A549 (cell line): ENCODE results near the gene CAPSL. TPM values are rescaled to one million over a fixed set of nuclear protein-coding genes. Genes with fewer than 3 reads are reported as not detected.
"Not testable (repeated sequence)": the region's sequence is repeated elsewhere in the genome, so short reads cannot be mapped to it uniquely, and the experiment has no call there.

Experiments
- ATAC-seq, 2 experiments: fragments of 200-7000 bp in 1 of 2; fragments of >200 bp in 1 of 2; cut with Nextera tagmentation in 1 of 2; cut with Tn5 transposase in 1 of 2; 3 replicates each; pipeline versions ENCODE4 v1.8.0 to v1.9.1; 2018 to 2020; ENCODE audit warnings: mild to moderate bottlenecking in 1 of 2, moderate library complexity in 1 of 2
- CTCF ChIA-PET: fragments of 300-600 bp; sonication (Branson Sonifier 250); formaldehyde crosslinking; extraction: SDS; loops from one replicate; lab custom pipeline; 2021; ENCODE audit warnings: antibody characterized with exemption, inconsistent platforms; lab: Yijun Ruan, JAX
- POLR2A ChIA-PET: fragments of 350-600 bp; formaldehyde crosslinking; extraction: SDS; loops from one replicate; lab custom pipeline; 2021; ENCODE audit warnings: antibody characterized with exemption, inconsistent platforms; lab: Yijun Ruan, JAX
- DNase-seq, 2 experiments: peaks; one replicate each; pipeline versions ENCODE4 v3.0.0 to v3.0.0-alpha.2; 2011 to 2016; ENCODE audit warnings: low read depth in 1 of 2, low spot score in 1 of 2
- FAIRE-seq: peaks from 2 replicates; lab custom pipeline; 2011; peaks lifted over from hg19 to GRCh38; lab: Jason Lieb, UNC
- H3K27ac ChIP-seq, 2 experiments: fragments of >200 bp; sonication (Bioruptor Twin); formaldehyde crosslinking; 3 replicates each; pipeline ENCODE4 v1.5.1; 2016 to 2017
- H3K4me1 ChIP-seq: fragments of >200 bp; sonication (Bioruptor Twin); formaldehyde crosslinking; 3 replicates; pipeline ENCODE4 v1.6.1; 2016
- H3K4me2 ChIP-seq: fragments of >200 bp; sonication (Bioruptor Twin); formaldehyde crosslinking; 3 replicates; pipeline ENCODE4 v1.6.1; 2016
- H3K4me3 ChIP-seq: fragments of >200 bp; sonication (Bioruptor Twin); formaldehyde crosslinking; 3 replicates; pipeline ENCODE4 v1.5.1; 2016
- H3K9me3 ChIP-seq: fragments of >200 bp; sonication (Bioruptor Twin); formaldehyde crosslinking; 3 replicates; pipeline ENCODE4 v1.6.1; 2016
- BHLHE40 ChIP-seq: IDR thresholded peaks from 2 replicates; pipeline ENCODE4 v1.6.1; 2012; ENCODE audit warnings: low read depth, low read length, inconsistent platforms
- CBX8 ChIP-seq: fragments of 200-600 bp; sonication (generic); IDR thresholded peaks from 2 replicates; pipeline ENCODE4 v1.6.1; 2016
- CHD4 ChIP-seq: fragments of 200-600 bp; sonication (generic); IDR thresholded peaks from 2 replicates; pipeline ENCODE4 v1.6.1; 2016; ENCODE audit warnings: antibody characterized with exemption, mild to moderate bottlenecking, borderline replicate concordance
- EHF ChIP-seq: fragments of 250-450 bp; sonication (Bioruptor Pico); IDR thresholded peaks from 2 replicates; pipeline ENCODE4 v1.5.0; 2020; ENCODE audit warnings: mild to moderate bottlenecking
- EHMT2 ChIP-seq: fragments of 200-600 bp; sonication (generic); IDR thresholded peaks from 2 replicates; pipeline ENCODE4 v1.6.1; 2016; ENCODE audit warnings: antibody characterized with exemption, low read depth, mild to moderate bottlenecking, moderate library complexity
- FOSB ChIP-seq: fragments of 250-450 bp; sonication (Bioruptor Pico); IDR thresholded peaks from 2 replicates; pipeline ENCODE4 v1.5.0; 2020; ENCODE audit warnings: mild to moderate bottlenecking, moderate library complexity
- HDAC2 ChIP-seq: fragments of 200-600 bp; sonication (generic); IDR thresholded peaks from 2 replicates; pipeline ENCODE4 v1.6.1; 2016
- HOXA7 ChIP-seq: fragments of 250-450 bp; sonication (Bioruptor Pico); IDR thresholded peaks from 2 replicates; pipeline ENCODE4 v1.5.0; 2020; ENCODE audit warnings: mild to moderate bottlenecking, moderate library complexity
- NPAS2 ChIP-seq: fragments of 250-450 bp; sonication (Bioruptor Pico); IDR thresholded peaks from 2 replicates; pipeline ENCODE4 v1.8.0; 2022; ENCODE audit warnings: mild to moderate bottlenecking, moderate library complexity, borderline replicate concordance
- POLR2A ChIP-seq: IDR thresholded peaks from 2 replicates; pipeline ENCODE4 v1.6.1; 2012; ENCODE audit warnings: mild to moderate bottlenecking, low read length
- POLR2AphosphoS2 ChIP-seq: conservative IDR thresholded peaks from 2 replicates; pipeline ENCODE4 v1.6.1; 2012; ENCODE audit warnings: low read length, improper control_type of control experiment, inconsistent platforms
- RFX5 ChIP-seq: fragments of 450-650 bp; IDR thresholded peaks from 2 replicates; pipeline ENCODE4 v1.7.1; 2014; ENCODE audit warnings: antibody characterized with exemption, mild to moderate bottlenecking, moderate library complexity
- RNF2 ChIP-seq: fragments of 200-600 bp; sonication (generic); IDR thresholded peaks from 2 replicates; pipeline ENCODE4 v1.6.1; 2016; ENCODE audit warnings: low read depth, mild to moderate bottlenecking, antibody characterized with exemption, moderate library complexity, borderline replicate concordance
- TP53 ChIP-seq: fragments of 250-450 bp; sonication (Bioruptor Pico); IDR thresholded peaks from 2 replicates; pipeline ENCODE4 v1.5.0; 2021; ENCODE audit warnings: mild to moderate bottlenecking, moderate library complexity
- ZFP36 ChIP-seq: fragments of 450-650 bp; IDR thresholded peaks from 2 replicates; pipeline ENCODE4 v1.6.1; 2014; ENCODE audit warnings: borderline replicate concordance; ENCODE audit not compliant: partially characterized antibody
- WGBS: methylation state at CpG from one replicate; pipeline ENCODE4 v1.1.6; 2017; ENCODE audit errors: missing lambda C conversion rate; 5-methylcytosine and 5-hydroxymethylcytosine counted together
- polyA plus RNA-seq, 4 experiments: library from polyadenylated mRNA; depleted of rRNA in 3 of 4; stranded (reverse); fragments of >200 nt; fragmentation: RNase III in 1 of 4; extraction: RNeasy Plus Mini Kit Qiagen cat#74134 plus additional on column Dnase treatment in 1 of 4; gene quantifications; 2 replicates in 3 of 4; 3 replicates in 1 of 4; pipeline ENCODE4 v1.2.3, GENCODE V29; 2011 to 2017
- TF ChIP-seq, protein P1 (sequence below): IDR thresholded peaks from 2 replicates; pipeline ENCODE4 v1.6.1; 2012; ENCODE audit warnings: low read depth, borderline replicate concordance
- TF ChIP-seq, protein P2 (sequence below): fragments of 250-450 bp; sonication (Bioruptor Pico); IDR thresholded peaks from 2 replicates; pipeline ENCODE4 v1.5.0; 2020; ENCODE audit warnings: low read depth, mild to moderate bottlenecking, moderate library complexity
- TF ChIP-seq, protein P3 (sequence below): fragments of >200 bp; sonication (Bioruptor Twin); formaldehyde crosslinking; IDR thresholded peaks from 3 replicates; pipeline ENCODE4 v1.5.1; 2016
- TF ChIP-seq, protein P4 (sequence below): fragments of >200 bp; sonication (Bioruptor Twin); formaldehyde crosslinking; IDR thresholded peaks from 2 replicates; pipeline ENCODE4 v1.6.1; 2016
- TF ChIP-seq, protein P5 (sequence below): fragments of 150-350 bp; IDR thresholded peaks from 2 replicates; pipeline ENCODE4 v1.6.1; 2014; ENCODE audit warnings: low read depth, mild to moderate bottlenecking, low read length

Gene CAPSL
- polyA plus RNA-seq, 2 of the 4 experiments (the other 2 are of a cell fraction) = not detected

DNA sequence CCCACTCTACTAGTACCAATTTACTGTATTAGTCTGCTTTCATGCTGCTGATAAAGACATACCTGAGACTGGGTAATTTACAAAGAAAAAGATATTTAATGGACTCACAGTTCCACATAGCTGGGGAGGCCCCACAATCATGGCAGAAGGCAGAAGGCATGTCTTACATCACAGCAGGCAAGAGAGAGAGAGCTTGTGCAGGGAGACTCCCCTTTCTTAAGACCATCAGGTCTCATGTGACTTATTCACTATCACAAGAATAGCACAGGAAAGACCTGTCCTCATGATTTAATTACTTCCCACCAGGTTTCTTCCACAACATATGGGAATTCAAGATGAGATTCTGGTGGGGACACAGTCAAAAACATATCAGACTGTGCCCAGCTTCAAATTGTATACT lies 41.3 kb upstream of the CAPSL start:
- no peak overlapping the region for H3K4me2 ChIP-seq
- H3K9me3 ChIP-seq = no peaks in the 10 kb centered on the region; the same call in 2 of the 3 replicates
- FAIRE-seq (no peak), DNase-seq (no peak), ATAC-seq (no peak)
- TF ChIP-seq, protein P1, sequence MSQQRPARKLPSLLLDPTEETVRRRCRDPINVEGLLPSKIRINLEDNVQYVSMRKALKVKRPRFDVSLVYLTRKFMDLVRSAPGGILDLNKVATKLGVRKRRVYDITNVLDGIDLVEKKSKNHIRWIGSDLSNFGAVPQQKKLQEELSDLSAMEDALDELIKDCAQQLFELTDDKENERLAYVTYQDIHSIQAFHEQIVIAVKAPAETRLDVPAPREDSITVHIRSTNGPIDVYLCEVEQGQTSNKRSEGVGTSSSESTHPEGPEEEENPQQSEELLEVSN = no peak
- no peak for TF ChIP-seq HDAC2
- TF ChIP-seq, protein P2, sequence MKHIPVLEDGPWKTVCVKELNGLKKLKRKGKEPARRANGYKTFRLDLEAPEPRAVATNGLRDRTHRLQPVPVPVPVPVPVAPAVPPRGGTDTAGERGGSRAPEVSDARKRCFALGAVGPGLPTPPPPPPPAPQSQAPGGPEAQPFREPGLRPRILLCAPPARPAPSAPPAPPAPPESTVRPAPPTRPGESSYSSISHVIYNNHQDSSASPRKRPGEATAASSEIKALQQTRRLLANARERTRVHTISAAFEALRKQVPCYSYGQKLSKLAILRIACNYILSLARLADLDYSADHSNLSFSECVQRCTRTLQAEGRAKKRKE (CRISPR knock-in tag) = no peak
- no peak for TF ChIP-seq BHLHE40
- TF ChIP-seq EHMT2 = no peak
- TF ChIP-seq, protein P3, sequence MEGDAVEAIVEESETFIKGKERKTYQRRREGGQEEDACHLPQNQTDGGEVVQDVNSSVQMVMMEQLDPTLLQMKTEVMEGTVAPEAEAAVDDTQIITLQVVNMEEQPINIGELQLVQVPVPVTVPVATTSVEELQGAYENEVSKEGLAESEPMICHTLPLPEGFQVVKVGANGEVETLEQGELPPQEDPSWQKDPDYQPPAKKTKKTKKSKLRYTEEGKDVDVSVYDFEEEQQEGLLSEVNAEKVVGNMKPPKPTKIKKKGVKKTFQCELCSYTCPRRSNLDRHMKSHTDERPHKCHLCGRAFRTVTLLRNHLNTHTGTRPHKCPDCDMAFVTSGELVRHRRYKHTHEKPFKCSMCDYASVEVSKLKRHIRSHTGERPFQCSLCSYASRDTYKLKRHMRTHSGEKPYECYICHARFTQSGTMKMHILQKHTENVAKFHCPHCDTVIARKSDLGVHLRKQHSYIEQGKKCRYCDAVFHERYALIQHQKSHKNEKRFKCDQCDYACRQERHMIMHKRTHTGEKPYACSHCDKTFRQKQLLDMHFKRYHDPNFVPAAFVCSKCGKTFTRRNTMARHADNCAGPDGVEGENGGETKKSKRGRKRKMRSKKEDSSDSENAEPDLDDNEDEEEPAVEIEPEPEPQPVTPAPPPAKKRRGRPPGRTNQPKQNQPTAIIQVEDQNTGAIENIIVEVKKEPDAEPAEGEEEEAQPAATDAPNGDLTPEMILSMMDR = no peak
- TF ChIP-seq, protein P4, sequence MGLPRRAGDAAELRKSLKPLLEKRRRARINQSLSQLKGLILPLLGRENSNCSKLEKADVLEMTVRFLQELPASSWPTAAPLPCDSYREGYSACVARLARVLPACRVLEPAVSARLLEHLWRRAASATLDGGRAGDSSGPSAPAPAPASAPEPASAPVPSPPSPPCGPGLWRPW = no peak
- TF ChIP-seq POLR2A = no peak
- TF ChIP-seq EHF = no peak
- H3K27ac ChIP-seq = no peak overlapping the region
- ChIA-PET POLR2A (no interaction called here), CTCF (interaction anchor here (1.4 kb wide), 1 partner anchor 17 kb away, joined by 3 read pairs; no protein-coding TSS in a partner anchor)
- no peak overlapping the region for H3K4me3 ChIP-seq
- H3K4me1 ChIP-seq = no peaks in the 10 kb centered on the region

DNA sequence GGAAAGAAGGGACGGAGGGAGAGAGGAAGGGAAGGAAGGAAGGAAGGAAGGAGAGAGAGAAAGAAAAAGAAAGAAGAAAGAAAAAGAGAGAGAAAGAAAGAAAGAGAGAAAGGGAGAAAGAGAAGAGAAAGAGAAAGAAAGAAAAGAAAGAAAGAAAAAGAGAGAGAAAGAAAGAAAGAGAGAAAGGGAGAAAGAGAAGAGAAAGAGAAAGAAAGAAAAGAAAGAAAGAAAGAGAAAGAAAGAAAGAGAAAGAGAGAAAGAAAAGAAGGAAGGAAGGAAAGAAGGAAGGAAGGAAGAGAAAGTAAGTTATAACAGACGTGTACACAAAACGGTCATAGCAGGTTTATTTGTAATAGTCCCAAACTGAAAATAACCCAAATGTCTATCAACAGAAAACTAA lies 38.4 kb upstream of the CAPSL start:
- DNase-seq, H3K4me1 ChIP-seq, H3K9me3 ChIP-seq, H3K4me3 ChIP-seq, H3K27ac ChIP-seq, POLR2A ChIA-PET, H3K4me2 ChIP-seq, ATAC-seq, CTCF ChIA-PET, FAIRE-seq: not testable (repeated sequence)
- WGBS = 1% methylated on average over 3 of the region's 3 CpGs

DNA sequence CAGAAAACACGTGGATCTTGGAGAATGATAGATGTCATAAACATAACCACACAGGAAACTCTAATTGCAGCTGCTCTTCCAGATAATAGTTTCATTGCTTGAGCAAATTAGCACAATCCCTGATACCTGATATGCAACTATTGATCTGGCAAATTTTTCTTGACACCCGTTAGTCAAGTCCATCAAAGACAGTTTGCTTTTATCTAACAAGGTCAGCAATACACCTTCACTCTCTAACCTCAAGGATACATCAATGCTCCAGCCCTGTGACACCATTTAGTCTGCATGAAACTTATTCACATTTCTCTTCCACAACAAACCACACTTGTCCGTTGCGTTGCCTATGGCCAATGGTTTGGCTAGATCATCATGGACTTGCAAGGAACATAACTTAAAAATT lies 36.1 kb upstream of the CAPSL start:
- Histone ChIP-seq H3K9me3 (no peaks in the 10 kb centered on the region), H3K27ac (no peak overlapping the region), H3K4me2 (no peak overlapping the region), H3K4me1 (no peaks in the 10 kb centered on the region), H3K4me3 (no peak overlapping the region)
- 2% methylated on average over 4 of the region's 4 CpGs for WGBS
- no peak for FAIRE-seq
- ChIA-PET CTCF (no interaction called here), POLR2A (no interaction called here)
- TF ChIP-seq FOSB (no peak), POLR2AphosphoS2 (no peak), NPAS2 (CRISPR knock-in tag) (no peak), HOXA7 (CRISPR knock-in tag) (no peak), ZFP36 (no peak), RFX5 (no peak), CHD4 (no peak), CBX8 (no peak), RNF2 (no peak), TP53 (CRISPR knock-in tag) (no peak)
- TF ChIP-seq, protein P5, sequence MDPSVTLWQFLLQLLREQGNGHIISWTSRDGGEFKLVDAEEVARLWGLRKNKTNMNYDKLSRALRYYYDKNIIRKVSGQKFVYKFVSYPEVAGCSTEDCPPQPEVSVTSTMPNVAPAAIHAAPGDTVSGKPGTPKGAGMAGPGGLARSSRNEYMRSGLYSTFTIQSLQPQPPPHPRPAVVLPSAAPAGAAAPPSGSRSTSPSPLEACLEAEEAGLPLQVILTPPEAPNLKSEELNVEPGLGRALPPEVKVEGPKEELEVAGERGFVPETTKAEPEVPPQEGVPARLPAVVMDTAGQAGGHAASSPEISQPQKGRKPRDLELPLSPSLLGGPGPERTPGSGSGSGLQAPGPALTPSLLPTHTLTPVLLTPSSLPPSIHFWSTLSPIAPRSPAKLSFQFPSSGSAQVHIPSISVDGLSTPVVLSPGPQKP = no peak
- no peak for ATAC-seq
- no peak for DNase-seq
